ENCODE data around the gene IL6. TPM values are rescaled to one million over a fixed set of nuclear protein-coding genes. Genes with fewer than 3 reads are reported as not detected.

The IL6 gene
- polyA plus RNA-seq, 1 of the 3 experiments (the other 2 are of a cell fraction), result 20.5 TPM

DNA sequence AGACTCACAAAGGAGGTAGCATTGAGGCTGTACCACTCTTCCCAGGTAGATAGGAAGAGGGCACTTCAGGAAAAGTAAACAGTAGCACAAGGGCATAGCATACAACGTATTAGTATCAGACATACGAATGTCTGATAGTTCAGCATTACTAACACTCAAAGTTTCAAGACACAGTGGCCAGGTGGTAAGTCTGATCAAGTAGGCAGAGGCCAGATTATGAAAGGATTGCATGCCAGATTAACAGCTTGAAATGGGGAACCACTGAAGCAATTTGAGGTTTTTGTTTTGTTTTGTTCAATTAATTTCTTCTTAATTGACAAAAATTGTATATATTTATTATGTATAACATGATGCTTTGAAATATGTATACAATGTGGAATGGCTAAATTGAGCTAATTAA is 45.7 kb upstream of the IL6 start:
- H3K36me3 ChIP-seq (replicated peaks in 1 of 2; ENCODE audit: control insufficient read depth in 1 of 2, insufficient read depth in 2 of 2, low read length in 1 of 2), result no peaks in the 10 kb centered on the region
- no peak for DNase-seq
- H3K4me2 ChIP-seq, result no peak overlapping the region
- no peaks in the 10 kb centered on the region for H3K4me1 ChIP-seq (ENCODE audit: control insufficient read depth in 1 of 2, insufficient read depth in 2 of 2, low read depth in 1 of 2, low read length in 1 of 2)
- TF ChIP-seq TAF1 (IDR thresholded peaks at IDR 0.05; ENCODE audit: borderline replicate concordance, low read depth, low read length) (no peak), ZBTB33 (IDR thresholded peaks at IDR 0.05; ENCODE audit: borderline replicate concordance, low read depth) (no peak), GABPA (IDR thresholded peaks at IDR 0.05; ENCODE audit: low read depth) (no peak), GATA2 (CRISPR knock-in tag; IDR thresholded peaks at IDR 0.05) (no peak), EZH2phosphoT487 (IDR thresholded peaks at IDR 0.05; ENCODE audit: borderline replicate concordance, low read depth) (no peak), MAX (IDR thresholded peaks at IDR 0.05; ENCODE audit: low read depth) (no peak), MXI1 (IDR thresholded peaks at IDR 0.05; ENCODE audit: low read depth, low read length) (no peak), TEAD4 (IDR thresholded peaks at IDR 0.05; ENCODE audit: borderline replicate concordance, insufficient read depth) (no peak)
- H3K9me3 ChIP-seq, result no peaks in the 10 kb centered on the region
- no peak overlapping the region for H2AFZ ChIP-seq (ENCODE audit: low read depth)
- H3F3A ChIP-seq (replicated peaks; ENCODE audit: insufficient read depth), result no peaks in the 10 kb centered on the region
- peaks cover 9% of the 10 kb centered on the region; the same call in 1 of the 2 replicates for H3K27me3 ChIP-seq (ENCODE audit: insufficient read depth)
- 3% methylated on average over 2 of the region's 2 CpGs for WGBS (ENCODE audit: low lambda C conversion rate)
- ChIA-PET POLR2A (no interaction called here), CTCF (interaction anchor here (1.2 kb wide), 1 partner anchor 11 kb away, joined by 3 read pairs; no protein-coding TSS in a partner anchor)
- no peak overlapping the region for H3K27ac ChIP-seq (ENCODE audit: low read depth in 2 of 2, low read length in 1 of 2)
- H3K4me3 ChIP-seq (ENCODE audit: low read depth in 2 of 2, low read length in 1 of 2), result no peak overlapping the region
- H3K79me2 ChIP-seq (ENCODE audit: insufficient read depth), result no peaks in the 10 kb centered on the region
- no peak overlapping the region for H3K9ac ChIP-seq
- H4K20me1 ChIP-seq (ENCODE audit: insufficient read depth), result no peaks in the 10 kb centered on the region
- H3K9me2 ChIP-seq, result no peaks in the 10 kb centered on the region

GRCh38 chr7:22681852-22682657 is 44.9 kb upstream of the IL6 start:
- WGBS (ENCODE audit: low lambda C conversion rate), result 15% methylated on average over 4 of the region's 4 CpGs
- no peak overlapping the region for H2AFZ ChIP-seq (ENCODE audit: low read depth)
- CTCF ChIA-PET, result no interaction called here

More at GRCh38 chr7:22681852-22682657, 44.9 kb upstream of the IL6 start:
- Histone ChIP-seq H3F3A (replicated peaks; ENCODE audit: insufficient read depth) (no peaks in the 10 kb centered on the region), H4K20me1 (ENCODE audit: insufficient read depth) (no peaks in the 10 kb centered on the region), H3K9ac (no peak overlapping the region), H3K9me2 (no peaks in the 10 kb centered on the region), H3K27ac (ENCODE audit: low read depth in 2 of 2, low read length in 1 of 2) (no peak overlapping the region), H3K79me2 (ENCODE audit: insufficient read depth) (no peaks in the 10 kb centered on the region), H3K4me1 (ENCODE audit: control insufficient read depth in 1 of 2, insufficient read depth in 2 of 2, low read depth in 1 of 2, low read length in 1 of 2) (no peaks in the 10 kb centered on the region), H3K4me3 (ENCODE audit: low read depth in 2 of 2, low read length in 1 of 2) (no peak overlapping the region), H3K36me3 (replicated peaks in 1 of 2; ENCODE audit: control insufficient read depth in 1 of 2, insufficient read depth in 2 of 2, low read length in 1 of 2) (no peaks in the 10 kb centered on the region), H3K9me3 (no peaks in the 10 kb centered on the region), H3K27me3 (ENCODE audit: insufficient read depth) (peaks cover 9% of the 10 kb centered on the region; the same call in 1 of the 2 replicates), H3K4me2 (no peak overlapping the region)
- no peak for DNase-seq
- TF ChIP-seq USF1 (IDR thresholded peaks at IDR 0.05; ENCODE audit: borderline replicate concordance, low read depth) (no peak), NFIC (IDR thresholded peaks at IDR 0.05; ENCODE audit: borderline replicate concordance) (no peak), MXI1 (IDR thresholded peaks at IDR 0.05; ENCODE audit: low read depth, low read length) (no peak)
- POLR2A ChIA-PET, result no interaction called here

Data from SK-N-SH (cell line).